Activated naive CD4-positive, alpha-beta T cell treated with anti-CD3 and anti-CD28 coated beads for 36 hours (primary cell): ENCODE measurements around the gene VEGFA. TPM values are rescaled to one million over a fixed set of nuclear protein-coding genes. Genes with fewer than 3 reads are reported as not detected.

Experiments used
- CTCF ChIA-PET: fragments of 350-600 bp; sonication (Branson Sonifier 250); formaldehyde crosslinking; loops from one replicate; lab custom pipeline; 2021; ENCODE audit warnings: antibody characterized with exemption; lab: Charles Lee
- DNase-seq: peaks from one replicate; pipeline ENCODE4 v3.0.0-alpha.2; 2020
- H3K27ac Mint-ChIP-seq: one replicate; pipeline ENCODE4 v1.8.0; 2021; ENCODE audit warnings: mild to moderate bottlenecking, mixed read lengths
- H3K27me3 Mint-ChIP-seq: one replicate; pipeline ENCODE4 v1.8.0; 2021; ENCODE audit warnings: low read depth, mixed read lengths
- H3K36me3 Mint-ChIP-seq: one replicate; pipeline ENCODE4 v1.8.0; 2021; ENCODE audit warnings: low read depth, mixed read lengths
- H3K4me1 Mint-ChIP-seq: one replicate; pipeline ENCODE4 v1.8.0; 2021; ENCODE audit warnings: low read depth, mixed read lengths
- H3K4me3 Mint-ChIP-seq: one replicate; pipeline ENCODE4 v1.8.0; 2021; ENCODE audit warnings: mild to moderate bottlenecking, moderate library complexity, mixed read lengths
- H3K9me3 Mint-ChIP-seq: one replicate; pipeline ENCODE4 v1.8.0; 2021; ENCODE audit warnings: mixed read lengths
- intact Hi-C: fragments of 100-400 bp; cut with micrococcal nuclease; formaldehyde crosslinking; loops from one replicate; pipeline ENCODE4 v1.15.1; 2023
- total RNA-seq, 2 experiments: library from RNA; stranded (reverse); gene quantifications; one replicate each; pipeline ENCODE4 v1.2.3, GENCODE V29; 2021

The VEGFA gene
- total RNA-seq, 2 experiments from 2014 or later: 35.9 to 37.3 TPM

GRCh38 chr6:43778131-43778855 is 8.3 kb downstream of the VEGFA start:
- Mint-ChIP-seq H3K27ac (no peak overlapping the region), H3K36me3 (peaks cover 48% of the 10 kb centered on the region), H3K27me3 (no peaks in the 10 kb centered on the region), H3K4me1 (peaks cover 23% of the 10 kb centered on the region), H3K4me3 (no peak overlapping the region), H3K9me3 (no peaks in the 10 kb centered on the region)
- CTCF ChIA-PET: interaction anchor here (0.7 kb wide), 1 partner anchor 9 kb away, joined by 5 read pairs; no protein-coding TSS in a partner anchor
- intact Hi-C loops: no loop called here
- no peak for DNase-seq

GRCh38 chr6:43778976-43779851 is 9.2 kb downstream of the VEGFA start:
- Mint-ChIP-seq H3K36me3 (peaks cover 51% of the 10 kb centered on the region), H3K4me1 (peaks cover 16% of the 10 kb centered on the region), H3K27ac (no peak overlapping the region), H3K4me3 (no peak overlapping the region), H3K9me3 (no peaks in the 10 kb centered on the region), H3K27me3 (no peaks in the 10 kb centered on the region)
- CTCF ChIA-PET: no interaction called here
- intact Hi-C loops: no loop called here
- DNase-seq: no peak

- Mint-ChIP-seq H3K27ac (no peak overlapping the region), H3K4me3 (no peak overlapping the region), H3K36me3 (peaks cover 55% of the 10 kb centered on the region), H3K27me3 (no peaks in the 10 kb centered on the region), H3K4me1 (peaks cover 10% of the 10 kb centered on the region), H3K9me3 (no peaks in the 10 kb centered on the region)
- CTCF ChIA-PET: no interaction called here
- no peak for DNase-seq
- intact Hi-C loops: no loop called here
Measured at GRCh38 chr6:43779852-43780236, 9.8 kb downstream of the VEGFA start.

DNA sequence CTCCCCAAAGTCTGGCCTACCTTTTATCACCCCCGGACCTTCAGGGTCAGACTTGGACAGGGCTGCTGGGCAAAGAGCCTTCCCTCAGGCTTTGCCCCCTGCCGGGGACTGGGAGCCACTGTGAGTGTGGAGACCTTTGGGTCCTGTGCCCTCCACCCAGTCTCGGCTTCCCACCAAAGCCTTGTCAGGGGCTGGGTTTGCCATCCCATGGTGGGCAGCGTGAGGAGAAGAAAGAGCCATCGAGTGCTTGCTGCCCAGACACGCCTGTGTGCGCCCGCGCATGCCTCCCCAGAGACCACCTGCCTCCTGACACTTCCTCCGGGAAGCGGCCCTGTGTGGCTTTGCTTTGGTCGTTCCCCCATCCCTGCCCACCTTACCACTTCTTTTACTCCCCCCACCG is 10.3 kb downstream of the VEGFA start:
- CTCF ChIA-PET: no interaction called here
- no peak for DNase-seq
- peaks cover 5% of the 10 kb centered on the region for H3K4me1 Mint-ChIP-seq
- intact Hi-C loops: no loop called here
- H3K4me3 Mint-ChIP-seq: no peak overlapping the region
- H3K9me3 Mint-ChIP-seq: no peaks in the 10 kb centered on the region
- peaks cover 57% of the 10 kb centered on the region for H3K36me3 Mint-ChIP-seq
- H3K27me3 Mint-ChIP-seq: no peaks in the 10 kb centered on the region
- no peak overlapping the region for H3K27ac Mint-ChIP-seq

DNA sequence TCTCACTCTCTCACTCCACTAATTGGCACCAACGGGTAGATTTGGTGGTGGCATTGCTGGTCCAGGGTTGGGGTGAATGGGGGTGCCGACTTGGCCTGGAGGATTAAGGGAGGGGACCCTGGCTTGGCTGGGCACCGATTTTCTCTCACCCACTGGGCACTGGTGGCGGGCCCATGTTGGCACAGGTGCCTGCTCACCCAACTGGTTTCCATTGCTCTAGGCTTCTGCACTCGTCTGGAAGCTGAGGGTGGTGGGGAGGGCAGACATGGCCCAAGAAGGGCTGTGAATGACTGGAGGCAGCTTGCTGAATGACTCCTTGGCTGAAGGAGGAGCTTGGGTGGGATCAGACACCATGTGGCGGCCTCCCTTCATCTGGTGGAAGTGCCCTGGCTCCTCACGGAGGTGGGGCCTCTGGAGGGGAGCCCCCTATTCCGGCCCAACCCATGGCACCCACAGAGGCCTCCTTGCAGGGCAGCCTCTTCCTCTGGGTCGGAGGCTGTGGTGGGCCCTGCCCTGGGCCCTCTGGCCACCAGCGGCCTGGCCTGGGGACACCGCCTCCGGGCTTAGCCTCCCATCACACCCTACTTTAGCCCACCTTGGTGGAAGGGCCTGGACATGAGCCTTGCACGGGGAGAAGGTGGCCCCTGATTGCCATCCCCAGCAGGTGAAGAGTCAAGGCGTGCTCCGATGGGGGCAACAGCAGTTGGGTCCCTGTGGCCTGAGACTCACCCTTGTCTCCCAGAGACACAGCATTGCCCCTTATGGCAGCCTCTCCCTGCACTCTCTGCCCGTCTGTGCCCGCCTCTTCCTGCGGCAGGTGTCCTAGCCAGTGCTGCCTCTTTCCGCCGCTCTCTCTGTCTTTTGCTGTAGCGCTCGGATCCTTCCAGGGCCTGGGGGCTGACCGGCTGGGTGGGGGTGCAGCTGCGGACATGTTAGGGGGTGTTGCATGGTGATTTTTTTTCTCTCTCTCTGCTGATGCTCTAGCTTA is 11.2 kb downstream of the VEGFA start:
- H3K4me1 Mint-ChIP-seq: no peaks in the 10 kb centered on the region
- CTCF ChIA-PET: interaction anchor here (3.1 kb wide), 1 partner anchor 8 kb away, joined by 10 read pairs; no protein-coding TSS in a partner anchor
- no peaks in the 10 kb centered on the region for H3K27me3 Mint-ChIP-seq
- no peak overlapping the region for H3K4me3 Mint-ChIP-seq
- no peak for DNase-seq
- H3K9me3 Mint-ChIP-seq: no peaks in the 10 kb centered on the region
- intact Hi-C loops: no loop called here
- H3K36me3 Mint-ChIP-seq: peaks cover 59% of the 10 kb centered on the region
- H3K27ac Mint-ChIP-seq: no peak overlapping the region

DNA sequence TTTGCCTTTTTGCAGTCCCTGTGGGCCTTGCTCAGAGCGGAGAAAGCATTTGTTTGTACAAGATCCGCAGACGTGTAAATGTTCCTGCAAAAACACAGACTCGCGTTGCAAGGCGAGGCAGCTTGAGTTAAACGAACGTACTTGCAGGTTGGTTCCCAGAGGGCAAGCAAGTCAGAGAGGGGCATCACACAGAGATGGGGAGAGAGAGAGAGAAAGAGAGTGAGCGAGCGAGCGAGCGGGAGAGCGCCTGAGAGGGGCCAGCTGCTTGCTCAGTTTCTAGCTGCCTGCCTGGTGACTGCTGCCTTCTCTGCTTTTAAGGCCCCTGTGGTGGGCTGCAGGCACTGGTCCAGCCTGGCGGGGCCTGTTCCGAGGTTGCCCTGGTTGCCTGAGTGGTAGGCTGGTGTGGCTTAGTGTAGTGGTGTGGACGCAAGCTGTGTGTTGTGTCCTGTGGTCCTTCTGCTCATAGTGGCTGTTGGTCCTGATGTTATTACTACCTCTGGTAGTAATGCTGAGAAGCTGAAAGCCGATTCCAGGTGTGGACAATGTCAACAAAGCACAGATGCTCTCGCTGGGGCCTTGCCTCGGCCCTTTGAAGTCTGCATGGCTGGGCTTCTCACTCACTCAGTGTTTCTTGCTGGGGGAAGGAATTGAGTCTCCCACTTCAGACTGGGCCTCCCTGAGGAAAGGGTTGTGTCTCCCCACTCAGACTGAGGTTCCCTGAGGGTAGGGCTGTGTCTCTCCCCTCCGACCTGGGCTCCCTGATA is 12.1 kb downstream of the VEGFA start:
- Mint-ChIP-seq H3K36me3 (peaks cover 53% of the 10 kb centered on the region), H3K4me3 (no peak overlapping the region)
- intact Hi-C loops: no loop called here

GRCh38 chr6:43782764-43783513 is 12.9 kb downstream of the VEGFA start:
- no peak for DNase-seq
- intact Hi-C loops: no loop called here
- Mint-ChIP-seq H3K4me1 (no peaks in the 10 kb centered on the region), H3K9me3 (no peaks in the 10 kb centered on the region), H3K4me3 (no peak overlapping the region), H3K27me3 (no peaks in the 10 kb centered on the region), H3K36me3 (peaks cover 47% of the 10 kb centered on the region), H3K27ac (no peak overlapping the region)
- CTCF ChIA-PET: interaction anchor here (1.0 to 3.1 kb wide), 2 partner anchors 10 to 174 kb away, joined by 3 to 10 read pairs; no protein-coding TSS in a partner anchor

More for the DNA sequence above, 12.1 kb downstream of the VEGFA start:
- CTCF ChIA-PET: interaction anchor here (3.1 kb wide), 1 partner anchor 9 kb away, joined by 10 read pairs; no protein-coding TSS in a partner anchor
- H3K27me3 Mint-ChIP-seq: no peaks in the 10 kb centered on the region
- H3K4me1 Mint-ChIP-seq: no peaks in the 10 kb centered on the region
- H3K9me3 Mint-ChIP-seq: no peaks in the 10 kb centered on the region
- no peak for DNase-seq
- no peak overlapping the region for H3K27ac Mint-ChIP-seq

DNA sequence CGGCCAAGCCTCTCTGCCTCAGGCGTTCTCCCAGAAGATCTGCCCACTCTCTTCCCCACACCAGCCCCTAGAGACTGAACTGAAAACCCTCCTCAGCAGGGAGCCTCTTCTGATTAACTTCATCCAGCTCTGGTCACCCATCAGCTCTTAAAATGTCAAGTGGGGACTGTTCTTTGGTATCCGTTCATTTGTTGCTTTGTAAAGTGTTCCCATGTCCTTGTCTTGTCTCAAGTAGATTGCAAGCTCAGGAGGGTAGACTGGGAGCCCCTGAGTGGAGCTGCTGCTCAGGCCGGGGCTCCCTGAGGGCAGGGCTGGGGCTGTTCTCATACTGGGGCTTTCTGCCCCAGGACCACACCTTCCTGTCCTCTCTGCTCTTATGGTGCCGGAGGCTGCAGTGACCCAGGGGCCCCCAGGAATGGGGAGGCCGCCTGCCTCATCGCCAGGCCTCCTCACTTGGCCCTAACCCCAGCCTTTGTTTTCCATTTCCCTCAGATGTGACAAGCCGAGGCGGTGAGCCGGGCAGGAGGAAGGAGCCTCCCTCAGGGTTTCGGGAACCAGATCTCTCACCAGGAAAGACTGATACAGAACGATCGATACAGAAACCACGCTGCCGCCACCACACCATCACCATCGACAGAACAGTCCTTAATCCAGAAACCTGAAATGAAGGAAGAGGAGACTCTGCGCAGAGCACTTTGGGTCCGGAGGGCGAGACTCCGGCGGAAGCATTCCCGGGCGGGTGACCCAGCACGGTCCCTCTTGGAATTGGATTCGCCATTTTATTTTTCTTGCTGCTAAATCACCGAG is 14.2 kb downstream of the VEGFA start:
- DNase-seq: no peak
- H3K4me1 Mint-ChIP-seq: no peaks in the 10 kb centered on the region
- no peaks in the 10 kb centered on the region for H3K9me3 Mint-ChIP-seq
- H3K27me3 Mint-ChIP-seq: no peaks in the 10 kb centered on the region
- no peak overlapping the region for H3K4me3 Mint-ChIP-seq
- CTCF ChIA-PET: interaction anchor here (1.0 to 3.1 kb wide), 2 partner anchors 11 to 175 kb away, joined by 3 to 10 read pairs; no protein-coding TSS in a partner anchor
- intact Hi-C loops: no loop called here
- no peak overlapping the region for H3K27ac Mint-ChIP-seq
- H3K36me3 Mint-ChIP-seq: peaks cover 35% of the 10 kb centered on the region

GRCh38 chr6:43785220-43785752 is 15.3 kb downstream of the VEGFA start:
- H3K36me3 Mint-ChIP-seq: peaks cover 27% of the 10 kb centered on the region
- CTCF ChIA-PET: interaction anchor here (0.7 kb wide), 1 partner anchor 236 kb away, joined by 3 read pairs; no protein-coding TSS in a partner anchor
- H3K27ac Mint-ChIP-seq: no peak overlapping the region
- H3K9me3 Mint-ChIP-seq: no peaks in the 10 kb centered on the region
- intact Hi-C loops: no loop called here
- H3K27me3 Mint-ChIP-seq: no peaks in the 10 kb centered on the region
- DNase-seq: no peak
- no peaks in the 10 kb centered on the region for H3K4me1 Mint-ChIP-seq
- H3K4me3 Mint-ChIP-seq: no peak overlapping the region

- H3K27me3 Mint-ChIP-seq: no peaks in the 10 kb centered on the region
- DNase-seq: no peak
- H3K4me1 Mint-ChIP-seq: no peaks in the 10 kb centered on the region
- no peaks in the 10 kb centered on the region for H3K9me3 Mint-ChIP-seq
- no peak overlapping the region for H3K4me3 Mint-ChIP-seq
- CTCF ChIA-PET: interaction anchor here (0.7 kb wide), 1 partner anchor 235 kb away, joined by 3 read pairs; no protein-coding TSS in a partner anchor
- H3K27ac Mint-ChIP-seq: no peak overlapping the region
- intact Hi-C loops: no loop called here
- peaks cover 21% of the 10 kb centered on the region for H3K36me3 Mint-ChIP-seq
Measured at GRCh38 chr6:43785904-43786303, 15.9 kb downstream of the VEGFA start.
